HL-60 (cell line): Measurements from ENCODE around the gene SLC15A1.

Source experiments
- DNase-seq, 2 experiments: peaks; one replicate each; pipeline ENCODE4 v3.0.0-alpha.2; 2010 to 2020; ENCODE audit warnings: low read depth in 1 of 2, low spot score in 1 of 2
- H3K27ac ChIP-seq: fragments of 250-450 bp; sonication (Bioruptor Pico); replicated peaks from 2 replicates; pipeline ENCODE4 v1.5.1; 2020; ENCODE audit warnings: mild to moderate bottlenecking, moderate library complexity
- H3K27me3 ChIP-seq: fragments of 250-450 bp; sonication (Bioruptor Pico); 2 replicates; pipeline ENCODE4 v1.5.1; 2021; ENCODE audit warnings: mild to moderate bottlenecking, moderate library complexity; ENCODE audit not compliant: insufficient read depth, poor library complexity, severe bottlenecking
- H3K4me3 ChIP-seq: replicated peaks from 2 replicates; pipeline ENCODE4 v1.5.1; 2011; ENCODE audit warnings: mild to moderate bottlenecking, control low read depth, low read length; ENCODE audit not compliant: insufficient read depth
- GABPA ChIP-seq: IDR thresholded peaks from 2 replicates; pipeline ENCODE4 v1.6.1; 2012; ENCODE audit warnings: low read depth
- POLR2AphosphoS5 ChIP-seq: IDR thresholded peaks from 2 replicates; pipeline ENCODE4 v1.6.1; 2012; ENCODE audit warnings: low read depth
- SPI1 ChIP-seq: IDR thresholded peaks from 2 replicates; pipeline ENCODE4 v1.6.1; 2012; ENCODE audit warnings: low read depth, mild to moderate bottlenecking, borderline replicate concordance
- TF ChIP-seq, protein P1 (sequence below): IDR thresholded peaks from 2 replicates; pipeline ENCODE4 v1.6.1; 2012; ENCODE audit warnings: low read depth; ENCODE audit not compliant: insufficient replicate concordance
- TF ChIP-seq, protein P2 (sequence below): IDR thresholded peaks from one replicate; pipeline ENCODE4 v1.5.1; 2011; ENCODE audit warnings: low read length, control low read depth, inconsistent platforms; ENCODE audit not compliant: insufficient read depth

Gene SLC15A1

DNA sequence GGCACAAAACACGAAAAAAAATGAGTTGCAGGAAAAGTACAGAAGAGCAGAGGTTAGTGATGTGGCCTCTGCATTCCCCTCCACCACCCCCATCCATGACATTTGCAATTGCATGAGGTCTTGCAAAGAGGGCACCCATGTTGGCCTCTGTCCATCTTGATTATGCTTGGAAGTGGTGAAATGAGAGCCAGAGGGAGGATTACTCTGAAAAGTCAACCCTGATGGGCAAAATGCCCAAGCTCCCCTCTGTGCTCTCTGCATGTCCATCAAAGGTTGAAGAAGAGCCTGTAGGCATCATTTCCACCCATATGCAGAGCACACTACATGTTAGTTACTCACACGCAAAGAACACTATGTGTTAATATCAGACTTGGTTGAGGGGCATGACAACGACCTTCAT, 71.4 kb downstream of the SLC15A1 start:
- no peak for DNase-seq
- no peak overlapping the region for H3K4me3 ChIP-seq
- no peak overlapping the region for H3K27ac ChIP-seq
- H3K27me3 ChIP-seq: peaks cover 2% of the 10 kb centered on the region
- TF ChIP-seq SPI1: no peak
- TF ChIP-seq, protein P1, sequence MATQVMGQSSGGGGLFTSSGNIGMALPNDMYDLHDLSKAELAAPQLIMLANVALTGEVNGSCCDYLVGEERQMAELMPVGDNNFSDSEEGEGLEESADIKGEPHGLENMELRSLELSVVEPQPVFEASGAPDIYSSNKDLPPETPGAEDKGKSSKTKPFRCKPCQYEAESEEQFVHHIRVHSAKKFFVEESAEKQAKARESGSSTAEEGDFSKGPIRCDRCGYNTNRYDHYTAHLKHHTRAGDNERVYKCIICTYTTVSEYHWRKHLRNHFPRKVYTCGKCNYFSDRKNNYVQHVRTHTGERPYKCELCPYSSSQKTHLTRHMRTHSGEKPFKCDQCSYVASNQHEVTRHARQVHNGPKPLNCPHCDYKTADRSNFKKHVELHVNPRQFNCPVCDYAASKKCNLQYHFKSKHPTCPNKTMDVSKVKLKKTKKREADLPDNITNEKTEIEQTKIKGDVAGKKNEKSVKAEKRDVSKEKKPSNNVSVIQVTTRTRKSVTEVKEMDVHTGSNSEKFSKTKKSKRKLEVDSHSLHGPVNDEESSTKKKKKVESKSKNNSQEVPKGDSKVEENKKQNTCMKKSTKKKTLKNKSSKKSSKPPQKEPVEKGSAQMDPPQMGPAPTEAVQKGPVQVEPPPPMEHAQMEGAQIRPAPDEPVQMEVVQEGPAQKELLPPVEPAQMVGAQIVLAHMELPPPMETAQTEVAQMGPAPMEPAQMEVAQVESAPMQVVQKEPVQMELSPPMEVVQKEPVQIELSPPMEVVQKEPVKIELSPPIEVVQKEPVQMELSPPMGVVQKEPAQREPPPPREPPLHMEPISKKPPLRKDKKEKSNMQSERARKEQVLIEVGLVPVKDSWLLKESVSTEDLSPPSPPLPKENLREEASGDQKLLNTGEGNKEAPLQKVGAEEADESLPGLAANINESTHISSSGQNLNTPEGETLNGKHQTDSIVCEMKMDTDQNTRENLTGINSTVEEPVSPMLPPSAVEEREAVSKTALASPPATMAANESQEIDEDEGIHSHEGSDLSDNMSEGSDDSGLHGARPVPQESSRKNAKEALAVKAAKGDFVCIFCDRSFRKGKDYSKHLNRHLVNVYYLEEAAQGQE: no peak
- TF ChIP-seq POLR2AphosphoS5: no peak

DNA sequence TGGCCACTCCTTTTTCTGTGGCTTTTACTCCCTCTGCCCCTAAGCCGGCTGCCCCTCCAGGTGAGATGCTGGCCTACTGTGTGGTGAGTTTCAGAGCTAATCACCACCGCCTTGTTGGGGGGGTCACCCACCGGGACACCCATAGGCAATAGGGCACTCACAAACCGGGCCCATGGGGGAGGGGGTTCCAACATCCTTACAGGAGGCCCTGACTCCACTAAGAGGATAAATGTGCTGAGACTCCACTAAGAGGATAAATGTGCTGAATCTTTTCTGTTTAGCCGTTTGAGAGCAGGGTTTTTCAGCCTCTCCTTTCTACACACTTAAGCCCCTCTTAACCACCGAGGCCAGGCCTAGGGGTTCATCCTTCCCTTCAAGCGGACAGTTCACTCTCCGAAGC, 73.7 kb downstream of the SLC15A1 start:
- TF ChIP-seq POLR2AphosphoS5 (no peak), SPI1 (no peak), GABPA (no peak)
- TF ChIP-seq, protein P2, sequence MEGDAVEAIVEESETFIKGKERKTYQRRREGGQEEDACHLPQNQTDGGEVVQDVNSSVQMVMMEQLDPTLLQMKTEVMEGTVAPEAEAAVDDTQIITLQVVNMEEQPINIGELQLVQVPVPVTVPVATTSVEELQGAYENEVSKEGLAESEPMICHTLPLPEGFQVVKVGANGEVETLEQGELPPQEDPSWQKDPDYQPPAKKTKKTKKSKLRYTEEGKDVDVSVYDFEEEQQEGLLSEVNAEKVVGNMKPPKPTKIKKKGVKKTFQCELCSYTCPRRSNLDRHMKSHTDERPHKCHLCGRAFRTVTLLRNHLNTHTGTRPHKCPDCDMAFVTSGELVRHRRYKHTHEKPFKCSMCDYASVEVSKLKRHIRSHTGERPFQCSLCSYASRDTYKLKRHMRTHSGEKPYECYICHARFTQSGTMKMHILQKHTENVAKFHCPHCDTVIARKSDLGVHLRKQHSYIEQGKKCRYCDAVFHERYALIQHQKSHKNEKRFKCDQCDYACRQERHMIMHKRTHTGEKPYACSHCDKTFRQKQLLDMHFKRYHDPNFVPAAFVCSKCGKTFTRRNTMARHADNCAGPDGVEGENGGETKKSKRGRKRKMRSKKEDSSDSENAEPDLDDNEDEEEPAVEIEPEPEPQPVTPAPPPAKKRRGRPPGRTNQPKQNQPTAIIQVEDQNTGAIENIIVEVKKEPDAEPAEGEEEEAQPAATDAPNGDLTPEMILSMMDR: no peak
- TF ChIP-seq, protein P1: no peak
- H3K4me3 ChIP-seq: no peak overlapping the region
- DNase-seq: no peak

DNA sequence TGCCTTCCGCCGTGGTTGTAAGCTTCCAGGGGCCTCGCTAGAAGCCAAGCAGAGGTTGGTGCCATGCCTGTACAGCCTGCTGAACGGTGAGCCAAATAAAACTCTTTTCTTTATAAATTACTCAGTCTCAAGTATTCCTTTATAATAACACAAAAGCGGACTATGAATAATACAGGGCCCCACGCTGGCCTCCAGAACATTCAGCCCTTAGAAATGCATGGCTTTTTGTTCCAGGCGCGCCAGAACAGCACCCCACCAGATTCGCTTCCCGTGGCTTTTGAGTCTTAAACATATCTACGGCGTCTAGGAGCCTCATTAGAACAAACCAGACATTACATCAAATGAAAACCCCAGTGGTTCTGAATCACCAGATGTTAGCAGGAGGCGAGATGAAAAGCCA, 75.1 kb downstream of the SLC15A1 start:
- Histone ChIP-seq H3K27ac (no peak overlapping the region), H3K27me3 (no peaks in the 10 kb centered on the region), H3K4me3 (no peak overlapping the region)
- DNase-seq: no peak
- TF ChIP-seq, protein P2: no peak
- TF ChIP-seq SPI1 (no peak), POLR2AphosphoS5 (no peak), GABPA (no peak)
- TF ChIP-seq, protein P1: no peak

More for the DNA sequence above, 73.7 kb downstream of the SLC15A1 start:
- Histone ChIP-seq H3K27ac (no peak overlapping the region), H3K27me3 (peaks cover 2% of the 10 kb centered on the region)

DNA sequence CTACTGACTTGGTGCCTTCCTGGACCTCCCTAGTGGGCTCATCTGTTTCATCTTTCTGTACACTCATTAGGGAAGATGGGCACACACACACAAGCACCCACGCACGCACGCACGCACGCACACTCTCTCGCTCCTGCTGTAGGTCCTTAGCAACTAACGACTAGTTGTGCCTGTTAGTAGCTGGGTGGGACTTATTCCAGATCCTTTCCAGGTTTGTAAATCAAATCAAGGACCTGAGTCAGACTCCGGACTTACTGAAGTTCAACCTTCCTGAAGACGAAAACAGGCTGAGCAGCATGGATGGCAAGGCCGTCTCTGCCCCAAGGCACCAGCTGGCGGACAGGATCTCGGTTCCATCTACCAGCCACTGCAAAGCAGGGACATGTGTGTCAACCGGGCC, 76.2 kb downstream of the SLC15A1 start:
- Histone ChIP-seq H3K27ac (no peak overlapping the region), H3K27me3 (no peaks in the 10 kb centered on the region), H3K4me3 (no peak overlapping the region)
- TF ChIP-seq, protein P1: no peak
- TF ChIP-seq GABPA: no peak
- DNase-seq: no peak
